ENCODE data around the gene VGF. TPM values are rescaled to one million over a fixed set of nuclear protein-coding genes. Genes with fewer than 3 reads are reported as not detected.

Gene VGF
- total RNA-seq, 4 donors from 2014 or later, result 1.3 to 2.3 TPM; not detected in 2

GRCh38 chr7:101177644-101178043, 12.3 kb upstream of the VGF start:
- DNase-seq, result no peak
- H3K4me1 ChIP-seq, result peaks cover 14 to 29% of the 10 kb centered on the region in 2 donors
- H3K27ac ChIP-seq, result no peak overlapping the region
- H3K36me3 ChIP-seq, result no peaks in the 10 kb centered on the region
- H3K4me3 ChIP-seq (replicated peaks in 1 of 3), result no peak overlapping the region
- no peak for TF ChIP-seq POLR2A (IDR thresholded peaks at IDR 0.05)
- no peak for TF ChIP-seq CTCF (IDR thresholded peaks at IDR 0.05)
- H3K27me3 ChIP-seq, result peaks cover 35% of the 10 kb centered on the region
- WGBS, 2 donors, result 72 to 82% methylated on average over 2 of the region's 2 CpGs
- intact Hi-C loops (cut with DNase I), result no loop called here
- no peaks in the 10 kb centered on the region for H3K9me3 ChIP-seq

GRCh38 chr7:101175664-101176063, 10.3 kb upstream of the VGF start:
- H3K36me3 ChIP-seq, result no peaks in the 10 kb centered on the region
- H3K27me3 ChIP-seq, result peaks cover 46% of the 10 kb centered on the region
- no peak for TF ChIP-seq CTCF (IDR thresholded peaks at IDR 0.05)
- TF ChIP-seq POLR2A (IDR thresholded peaks at IDR 0.05), result no peak
- H3K4me1 ChIP-seq, result peaks cover 22 to 43% of the 10 kb centered on the region in 2 donors
- no peak for DNase-seq
- WGBS, 2 donors, result 28 to 57% methylated on average over 3 of the region's 3 CpGs
- no peaks in the 10 kb centered on the region for H3K9me3 ChIP-seq
- no peak overlapping the region for H3K27ac ChIP-seq
- H3K4me3 ChIP-seq (replicated peaks in 1 of 3), result no peak overlapping the region
- intact Hi-C loops (cut with DNase I), result no loop called here

GRCh38 chr7:101174322-101174854, 9.0 kb upstream of the VGF start:
- Histone ChIP-seq H3K9me3 (no peaks in the 10 kb centered on the region), H3K36me3 (no peaks in the 10 kb centered on the region), H3K27ac (no peak overlapping the region), H3K4me1 (peaks cover 22 to 44% of the 10 kb centered on the region in 2 donors), H3K4me3 (replicated peaks in 1 of 3) (no peak overlapping the region), H3K27me3 (peaks cover 38% of the 10 kb centered on the region)
- intact Hi-C loops (cut with DNase I), result no loop called here
- TF ChIP-seq CTCF (IDR thresholded peaks at IDR 0.05), result no peak
- no peak for TF ChIP-seq POLR2A (IDR thresholded peaks at IDR 0.05)
- no peak for DNase-seq
- WGBS, 2 donors, result 11 to 16% methylated on average over 13 to 16 of the region's 28 CpGs

GRCh38 chr7:101173752-101174244, 8.4 kb upstream of the VGF start:
- H3K27ac ChIP-seq, result peak overlapping the region in 1 of 3 donors; percentile 38
- 4 to 7% methylated on average over 16 of the region's 16 CpGs for WGBS, 2 donors
- intact Hi-C loops (cut with DNase I), result no loop called here
- H3K27me3 ChIP-seq, result peaks cover 33% of the 10 kb centered on the region
- no peaks in the 10 kb centered on the region for H3K36me3 ChIP-seq
- no peak for TF ChIP-seq CTCF (IDR thresholded peaks at IDR 0.05)
- peak; percentile 39 to 51 for DNase-seq
- H3K4me1 ChIP-seq, result peaks cover 22 to 40% of the 10 kb centered on the region in 2 donors
- H3K9me3 ChIP-seq, result no peaks in the 10 kb centered on the region
- H3K4me3 ChIP-seq (replicated peaks in 1 of 3), result peak overlapping the region in 1 of 3 donors; percentile 22

- H3K9me3 ChIP-seq, result no peaks in the 10 kb centered on the region
- 4 to 6% methylated on average over 19 to 27 of the region's 53 CpGs for WGBS, 2 donors
- no peaks in the 10 kb centered on the region for H3K36me3 ChIP-seq
- TF ChIP-seq POLR2A (IDR thresholded peaks at IDR 0.05) (no peak), CTCF (IDR thresholded peaks at IDR 0.05) (no peak)
- DNase-seq, result peak; percentile 94 to 95
- H3K27me3 ChIP-seq, result peaks cover 33% of the 10 kb centered on the region
- intact Hi-C loops (cut with DNase I), result no loop called here
- H3K27ac ChIP-seq, result peak overlapping the region in 1 of 3 donors; percentile 38
- H3K4me3 ChIP-seq (replicated peaks in 1 of 3), result peak overlapping the region in 1 of 3 donors; percentile 22
- H3K4me1 ChIP-seq, result peaks cover 22 to 40% of the 10 kb centered on the region in 2 donors
Measured at GRCh38 chr7:101172854-101173751, 7.7 kb upstream of the VGF start.
